ENCODE data around the gene SLC25A45. TPM values are rescaled to one million over a fixed set of nuclear protein-coding genes. Genes with fewer than 3 reads are reported as not detected.

The SLC25A45 gene
- total and polyA plus RNA-seq, 2 of the 4 experiments (the other 2 are of a cell fraction), result 0.72 to 1.2 TPM

DNA sequence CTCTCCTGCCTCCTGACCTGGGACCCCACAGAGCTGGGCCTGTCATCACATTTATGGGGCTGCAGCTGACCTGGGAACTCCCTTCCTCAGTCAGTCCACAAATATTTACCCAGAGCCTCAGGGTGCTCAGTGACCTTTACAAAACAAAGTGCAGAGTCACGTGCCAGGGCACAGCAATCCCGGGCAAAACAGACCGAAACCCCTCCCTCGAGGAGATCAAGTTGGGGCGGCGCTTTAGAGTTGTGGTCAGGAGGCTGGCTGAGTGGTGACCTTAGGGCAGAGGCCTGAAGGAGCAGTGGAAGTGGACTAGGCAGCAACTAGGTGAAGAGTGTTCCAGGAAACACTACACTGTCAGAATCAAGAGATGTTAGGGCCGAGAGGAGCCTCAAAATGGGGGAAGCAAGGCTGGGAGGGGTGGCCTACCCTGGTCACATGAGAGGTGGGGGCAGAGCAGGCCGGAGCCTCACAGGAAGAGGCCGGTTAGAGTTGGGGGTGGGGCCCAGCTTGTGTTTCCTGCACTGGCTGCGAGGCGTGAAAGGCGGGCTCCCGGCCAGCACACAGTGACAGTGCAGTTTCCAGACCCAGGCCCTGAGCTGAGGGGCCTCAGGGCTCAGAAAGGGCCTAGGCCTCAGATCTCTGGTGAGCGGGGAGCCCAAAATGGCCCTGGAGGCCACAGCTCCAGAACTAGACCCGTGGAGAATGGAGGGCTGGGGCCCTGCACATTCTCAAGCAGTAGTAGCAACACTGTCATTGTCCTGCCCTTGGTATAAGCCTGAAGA, 36.4 kb upstream of the SLC25A45 start (continued):
- no peak for TF ChIP-seq SMC3 (IDR thresholded peaks at IDR 0.05; ENCODE audit: low read depth, low read length)
- TF ChIP-seq MAFK (IDR thresholded peaks at IDR 0.05; ENCODE audit: low read depth, low read length), result peak; percentile 61
- TF ChIP-seq FOS (IDR thresholded peaks at IDR 0.05; ENCODE audit: low read depth, low read length), result peak; percentile 33; the same call in 1 of the 2 replicates

DNA sequence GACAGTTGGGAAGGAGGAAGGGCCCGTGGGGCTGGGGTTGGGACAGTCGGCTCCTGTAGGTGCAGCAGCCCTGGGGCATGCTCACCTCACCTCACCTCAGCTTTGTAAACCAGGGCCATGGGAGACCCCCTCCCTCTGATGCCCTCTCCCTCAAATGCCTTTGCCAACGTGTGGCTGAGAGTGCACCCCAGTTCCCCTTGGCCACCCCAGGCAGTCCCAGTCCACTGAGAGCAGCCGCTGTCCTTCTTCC, 35.9 kb upstream of the SLC25A45 start:
- Histone ChIP-seq H4K5ac (ENCODE audit: low read depth, low read length) (peak overlapping the region; percentile 86), H3K9ac (ENCODE audit: low read depth, low read length) (peak overlapping the region; percentile 66), H3K79me1 (ENCODE audit: low read depth in 1 of 2, low read length in 2 of 2) (peaks cover 10 to 64% of the 10 kb centered on the region in 2 experiments; a peak in 2 of 4 replicates), H3K14ac (replicated peaks; ENCODE audit: low read depth, low read length) (peak overlapping the region; percentile 86), H2AK5ac (ENCODE audit: low read depth, low read length) (peak overlapping the region; percentile 92), H3K27ac (ENCODE audit: insufficient read depth, low read length) (peak overlapping the region; percentile 98), H3K9me1 (ENCODE audit: insufficient read depth, low read length) (no peaks in the 10 kb centered on the region), H2BK15ac (ENCODE audit: low read depth, low read length) (peak overlapping the region; percentile 91; the same call in 2 of the 3 replicates), H3K4me2 (ENCODE audit: low read depth, low read length) (peak overlapping the region; percentile 70), H2AFZ (replicated peaks; ENCODE audit: low read length, poor library complexity) (peak overlapping the region; percentile 86), H3K4me1 (ENCODE audit: control insufficient read depth, insufficient read depth, low read length) (peaks cover 38% of the 10 kb centered on the region), H3K27me3 (ENCODE audit: control insufficient read depth, insufficient read depth, low read length) (no peaks in the 10 kb centered on the region), H2BK5ac (ENCODE audit: low read depth, low read length, poor library complexity, severe bottlenecking) (peak overlapping the region; percentile 82), H3K56ac (ENCODE audit: extremely low read depth, insufficient read depth, low read length) (peak overlapping the region; percentile 53; the same call in 1 of the 2 replicates), H3K23ac (ENCODE audit: low read depth, low read length) (peak overlapping the region; percentile 80; the same call in 1 of the 2 replicates), H3K4me3 (ENCODE audit: insufficient read depth, low read depth, low read length) (no peak overlapping the region), H4K91ac (ENCODE audit: insufficient read depth, low read depth, low read length) (peak overlapping the region; percentile 99), H4K8ac (ENCODE audit: low read depth in 2 of 2, low read length in 2 of 2) (peak overlapping the region; percentile 73 to 85; a peak in 3 of 4 replicates), H2BK120ac (ENCODE audit: low read depth, low read length) (peak overlapping the region; percentile 99), H3K4ac (ENCODE audit: low read depth, low read length) (peak overlapping the region; percentile 97), H3K18ac (ENCODE audit: low read depth, low read length) (peak overlapping the region; percentile 83), H2BK20ac (ENCODE audit: low read depth, low read length) (peak overlapping the region; percentile 66), H2AK9ac (replicated peaks; ENCODE audit: low read depth, low read length, poor library complexity) (peak overlapping the region; percentile 100), H4K20me1 (ENCODE audit: insufficient read depth, low read length) (peaks cover 18% of the 10 kb centered on the region), H3K9me3 (ENCODE audit: control insufficient read depth, insufficient read depth, low read length) (no peaks in the 10 kb centered on the region), H3K36me3 (ENCODE audit: control insufficient read depth, insufficient read depth, low read length) (peaks cover 2% of the 10 kb centered on the region; the same call in 1 of the 2 replicates)
- no peak for DNase-seq
- dilution Hi-C loops (cut with HindIII; ENCODE audit: low sequenced_read_pairs, unreplicated experiment) (no loop called here), intact Hi-C loops (cut with micrococcal nuclease) (no loop called here), in situ Hi-C loops (cut with MboI; ENCODE audit: low sequenced_read_pairs) (no loop called here)
- TF ChIP-seq FOS (IDR thresholded peaks at IDR 0.05; ENCODE audit: low read depth, low read length) (no peak), RFX5 (IDR thresholded peaks at IDR 0.05; ENCODE audit: low read depth, low read length) (no peak), MXI1 (IDR thresholded peaks at IDR 0.05; ENCODE audit: borderline replicate concordance, low read depth, low read length) (no peak), RCOR1 (IDR thresholded peaks at IDR 0.05; ENCODE audit: insufficient replicate concordance, low read length) (no peak), MAZ (IDR thresholded peaks at IDR 0.05; ENCODE audit: borderline replicate concordance, low read depth, low read length) (no peak), SMC3 (IDR thresholded peaks at IDR 0.05; ENCODE audit: low read depth, low read length) (no peak), POLR2A (IDR thresholded peaks at IDR 0.05; ENCODE audit: low read depth, low read length) (no peak; the same call in 1 of the 2 replicates), MAFK (IDR thresholded peaks at IDR 0.05; ENCODE audit: low read depth, low read length) (no peak), NFE2L2 (IDR thresholded peaks at IDR 0.05; ENCODE audit: low read depth, low read length) (no peak), BHLHE40 (IDR thresholded peaks at IDR 0.05; ENCODE audit: low read depth, low read length) (no peak)
- TF ChIP-seq, protein P1, sequence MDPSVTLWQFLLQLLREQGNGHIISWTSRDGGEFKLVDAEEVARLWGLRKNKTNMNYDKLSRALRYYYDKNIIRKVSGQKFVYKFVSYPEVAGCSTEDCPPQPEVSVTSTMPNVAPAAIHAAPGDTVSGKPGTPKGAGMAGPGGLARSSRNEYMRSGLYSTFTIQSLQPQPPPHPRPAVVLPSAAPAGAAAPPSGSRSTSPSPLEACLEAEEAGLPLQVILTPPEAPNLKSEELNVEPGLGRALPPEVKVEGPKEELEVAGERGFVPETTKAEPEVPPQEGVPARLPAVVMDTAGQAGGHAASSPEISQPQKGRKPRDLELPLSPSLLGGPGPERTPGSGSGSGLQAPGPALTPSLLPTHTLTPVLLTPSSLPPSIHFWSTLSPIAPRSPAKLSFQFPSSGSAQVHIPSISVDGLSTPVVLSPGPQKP (IDR thresholded peaks at IDR 0.05; ENCODE audit: borderline replicate concordance, low read depth, low read length), result no peak
- no peak for ATAC-seq (ENCODE audit: low read depth)
- BruUV-seq (replicated peaks), result no TSS peak
- ChIA-PET CTCF (no interaction called here), POLR2A (ENCODE audit: unreplicated experiment) (interaction anchor here (6.8 kb wide), 1 partner anchor 81 kb away, joined by 142 read pairs; the partner anchor contains the start of gene MALAT1)
- whole genome bisulfite sequencing, 2 experiments (ENCODE audit: extremely low coverage in 2 of 2, insufficient read length in 1 of 2), result no CpG with 5 or more reads among the region's 4 CpGs
